DMS153 treated with DMSO at 0.1 percent for 48 hours (cell line): ENCODE results near the gene CABP4.
A peak's percentile ranks its signal among the peaks of the same experiment; 100 is the strongest.
"Not testable (repeated sequence)": the region's sequence is repeated elsewhere in the genome, so short reads cannot be mapped to it uniquely, and the experiment has no call there.

Experiments used
- DNase-seq: peaks from one replicate; lab custom pipeline; 2025; ENCODE audit not compliant: unreplicated experiment; lab: John Stamatoyannopoulos, UW

CABP4 gene

GRCh38 chr11:67476692-67477091 lies 21.5 kb downstream of the CABP4 start:
- not testable (repeated sequence) for DNase-seq

DNA sequence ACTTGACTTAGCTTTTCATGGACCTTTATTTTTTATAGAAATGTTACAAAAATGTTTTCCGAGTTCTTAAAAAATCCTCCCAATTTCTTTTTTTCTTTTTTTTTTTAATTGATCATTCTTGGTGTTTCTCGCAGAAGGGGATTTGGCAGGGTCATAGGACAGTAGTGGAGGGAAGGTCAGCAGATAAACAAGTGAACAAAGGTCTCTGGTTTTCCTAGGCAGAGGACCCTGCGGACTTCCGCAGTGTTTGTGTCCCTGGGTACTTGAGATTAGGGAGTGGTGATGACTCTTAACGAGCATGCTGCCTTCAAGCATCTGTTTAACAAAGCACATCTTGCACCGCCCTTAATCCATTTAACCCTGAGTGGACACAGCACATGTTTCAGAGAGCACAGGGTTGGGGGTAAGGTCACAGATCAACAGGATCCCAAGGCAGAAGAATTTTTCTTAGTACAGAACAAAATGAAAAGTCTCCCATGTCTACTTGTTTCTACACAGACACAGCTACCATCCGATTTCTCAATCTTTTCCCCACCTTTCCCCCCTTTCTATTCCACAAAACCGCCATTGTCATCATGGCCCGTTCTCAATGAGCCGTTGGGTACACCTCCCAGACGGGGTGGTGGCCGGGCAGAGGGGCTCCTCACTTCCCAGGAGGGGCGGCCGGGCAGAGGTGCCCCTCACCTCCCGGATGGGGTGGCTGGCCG lies 22.3 kb downstream of the CABP4 start:
- DNase-seq: not testable (repeated sequence)

DNA sequence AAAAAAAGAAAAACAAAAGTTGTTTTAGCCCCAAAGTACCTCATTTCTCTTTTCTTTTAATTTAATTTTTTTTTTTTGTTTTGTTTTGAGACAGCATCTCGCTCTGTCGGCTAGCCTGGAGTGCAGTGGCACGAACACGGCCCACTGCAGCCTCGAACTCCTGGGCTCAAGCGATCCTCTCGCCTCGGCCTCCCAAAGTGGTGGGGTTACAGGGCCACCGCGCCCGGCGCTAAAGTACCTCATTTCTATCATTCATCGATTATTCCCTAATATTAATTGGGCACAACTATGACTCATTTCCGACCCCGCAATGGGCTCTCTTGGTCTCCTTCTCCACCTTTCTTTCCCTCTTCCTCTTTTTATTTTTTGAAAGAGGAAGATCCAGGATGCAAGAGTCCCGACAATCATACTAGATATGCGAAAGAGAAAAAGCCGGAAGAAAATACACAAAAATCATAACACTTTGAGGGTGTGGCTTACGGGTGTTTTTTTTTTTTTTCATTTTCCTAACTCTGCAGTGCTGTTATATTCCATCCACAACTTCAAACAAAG lies 27.2 kb downstream of the CABP4 start:
- no peak for DNase-seq

- peak; percentile 98 for DNase-seq
Observed at GRCh38 chr11:67482827-67483798, 28.0 kb downstream of the CABP4 start, which contains the start of gene AIP. AIP (plus strand) TSS chr11:67483026; CDS start chr11:67483159, 133 bp downstream.

DNA sequence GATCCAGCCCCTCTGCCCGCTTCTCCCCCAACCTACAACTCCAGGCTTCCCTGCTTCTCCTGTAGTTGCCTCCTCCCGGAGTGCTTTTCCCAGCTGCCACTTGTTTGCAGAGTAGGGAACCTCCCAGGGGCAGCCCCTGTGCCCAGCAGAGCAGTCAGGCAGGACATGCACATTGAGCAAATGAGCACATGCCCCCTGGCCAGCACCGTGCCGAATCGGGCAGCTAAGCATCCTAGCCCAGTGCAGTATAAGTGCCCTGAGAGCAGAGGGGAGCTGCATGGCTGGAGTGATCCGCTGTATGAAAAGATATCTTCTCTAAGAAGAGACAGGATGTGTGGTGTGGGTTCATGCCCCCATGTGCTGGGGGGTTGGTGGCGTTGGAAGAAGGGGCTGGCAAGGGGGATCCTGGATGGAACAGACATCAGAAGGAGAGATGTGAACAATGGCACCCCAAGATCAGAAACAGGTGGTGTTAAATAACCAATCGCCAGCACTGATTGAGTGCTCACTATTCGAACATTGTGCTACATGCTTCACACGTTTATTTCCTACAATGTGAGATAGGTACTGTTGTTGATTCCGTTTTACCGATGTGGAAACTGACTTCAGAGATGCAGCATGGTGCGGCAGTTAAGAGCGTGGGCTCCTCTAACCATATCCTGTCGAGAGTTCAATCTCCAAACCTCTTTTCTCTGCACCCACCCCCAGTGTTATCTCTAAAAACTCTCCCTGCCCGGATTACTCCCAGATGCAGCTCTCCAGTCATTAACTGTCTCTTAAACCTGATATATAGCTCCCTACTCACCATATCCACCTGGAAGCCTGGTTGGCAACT lies 28.9 kb downstream of the CABP4 start:
- DNase-seq: no peak

DNA sequence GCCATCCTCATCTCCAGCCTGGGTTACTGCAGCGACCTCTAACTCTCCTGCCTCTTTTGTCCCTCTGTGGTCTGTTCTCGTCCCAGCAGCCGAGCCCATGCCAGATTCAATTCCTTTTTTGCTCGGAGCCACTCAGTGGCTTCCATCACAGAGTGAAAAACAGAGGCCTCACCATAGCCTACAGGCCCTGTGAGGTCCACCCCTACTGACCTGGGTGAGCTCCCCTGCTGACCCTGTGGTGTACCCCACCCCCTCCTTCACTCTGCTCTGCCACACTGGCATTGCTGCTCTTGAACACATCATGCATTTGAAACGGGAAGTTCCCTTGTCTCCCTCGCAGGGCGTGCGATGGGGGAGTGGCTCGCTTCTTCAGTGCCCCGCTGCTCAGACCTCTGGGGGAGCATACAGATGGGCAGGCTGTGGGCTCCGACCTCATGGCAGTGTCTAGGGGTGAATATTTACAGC lies 29.7 kb downstream of the CABP4 start:
- DNase-seq: no peak

DNA sequence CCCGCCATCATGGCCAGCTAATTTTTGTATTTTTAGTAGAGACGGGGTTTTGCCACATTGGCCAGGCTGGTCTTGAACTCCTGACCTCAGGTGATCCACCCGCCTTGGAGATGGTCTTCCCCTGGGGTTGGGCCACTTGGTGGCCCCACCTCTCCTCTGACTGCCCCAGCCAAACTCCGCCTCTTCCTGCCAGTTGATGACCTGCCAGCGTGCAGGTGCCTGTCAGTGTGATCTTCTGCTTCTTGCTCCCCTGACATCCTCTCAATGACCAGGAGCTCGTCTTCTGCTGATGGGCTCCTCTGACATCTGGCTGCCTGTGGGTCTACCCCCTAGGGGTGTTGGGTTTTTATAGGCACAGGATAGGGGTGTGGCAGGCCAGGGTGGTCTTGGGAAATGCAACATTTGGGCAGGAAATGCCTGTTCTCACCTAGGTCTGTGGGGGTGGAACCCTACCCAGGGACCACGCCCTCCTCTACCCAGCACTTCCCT lies 30.8 kb downstream of the CABP4 start:
- DNase-seq: not testable (repeated sequence)

- no peak for DNase-seq
Observed at GRCh38 chr11:67486481-67487195, 31.5 kb downstream of the CABP4 start.

DNA sequence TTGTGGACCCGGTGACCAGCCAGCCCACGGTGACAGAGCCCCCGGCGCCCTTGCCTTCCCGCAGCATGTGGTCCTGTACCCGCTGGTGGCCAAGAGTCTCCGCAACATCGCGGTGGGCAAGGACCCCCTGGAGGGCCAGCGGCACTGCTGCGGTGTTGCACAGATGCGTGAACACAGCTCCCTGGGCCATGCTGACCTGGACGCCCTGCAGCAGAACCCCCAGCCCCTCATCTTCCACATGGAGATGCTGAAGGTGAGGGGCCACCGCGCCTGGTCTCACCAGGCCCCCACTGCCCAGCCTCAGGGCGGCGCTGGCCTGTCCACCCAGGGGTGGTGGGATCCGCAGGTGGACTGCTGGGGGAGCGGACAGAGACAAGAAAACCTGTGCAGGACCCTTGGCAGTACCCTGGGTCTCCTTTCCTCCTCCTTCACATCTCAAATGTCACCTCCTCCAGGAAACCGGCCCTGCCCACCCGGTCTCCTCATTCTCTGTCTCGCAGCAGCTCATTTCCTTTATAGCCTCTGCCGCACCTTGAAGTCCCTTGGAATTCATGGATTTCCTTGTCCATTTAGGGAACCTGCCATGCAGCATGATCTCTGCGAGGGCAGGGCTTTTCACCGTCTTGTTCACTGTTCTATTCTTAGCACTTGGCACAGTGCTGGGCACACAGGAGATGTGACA lies 34.2 kb downstream of the CABP4 start:
- DNase-seq: no peak

GRCh38 chr11:67489885-67490726 lies 35.0 kb downstream of the CABP4 start:
- DNase-seq: no peak

DNA sequence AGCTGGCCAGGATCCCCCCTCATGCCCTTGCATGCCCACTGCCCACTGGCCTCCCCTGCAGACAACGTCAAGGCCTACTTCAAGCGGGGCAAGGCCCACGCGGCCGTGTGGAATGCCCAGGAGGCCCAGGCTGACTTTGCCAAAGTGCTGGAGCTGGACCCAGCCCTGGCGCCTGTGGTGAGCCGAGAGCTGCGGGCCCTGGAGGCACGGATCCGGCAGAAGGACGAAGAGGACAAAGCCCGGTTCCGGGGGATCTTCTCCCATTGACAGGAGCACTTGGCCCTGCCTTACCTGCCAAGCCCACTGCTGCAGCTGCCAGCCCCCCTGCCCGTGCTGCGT lies 35.5 kb downstream of the CABP4 start:
- DNase-seq: no peak

DNA sequence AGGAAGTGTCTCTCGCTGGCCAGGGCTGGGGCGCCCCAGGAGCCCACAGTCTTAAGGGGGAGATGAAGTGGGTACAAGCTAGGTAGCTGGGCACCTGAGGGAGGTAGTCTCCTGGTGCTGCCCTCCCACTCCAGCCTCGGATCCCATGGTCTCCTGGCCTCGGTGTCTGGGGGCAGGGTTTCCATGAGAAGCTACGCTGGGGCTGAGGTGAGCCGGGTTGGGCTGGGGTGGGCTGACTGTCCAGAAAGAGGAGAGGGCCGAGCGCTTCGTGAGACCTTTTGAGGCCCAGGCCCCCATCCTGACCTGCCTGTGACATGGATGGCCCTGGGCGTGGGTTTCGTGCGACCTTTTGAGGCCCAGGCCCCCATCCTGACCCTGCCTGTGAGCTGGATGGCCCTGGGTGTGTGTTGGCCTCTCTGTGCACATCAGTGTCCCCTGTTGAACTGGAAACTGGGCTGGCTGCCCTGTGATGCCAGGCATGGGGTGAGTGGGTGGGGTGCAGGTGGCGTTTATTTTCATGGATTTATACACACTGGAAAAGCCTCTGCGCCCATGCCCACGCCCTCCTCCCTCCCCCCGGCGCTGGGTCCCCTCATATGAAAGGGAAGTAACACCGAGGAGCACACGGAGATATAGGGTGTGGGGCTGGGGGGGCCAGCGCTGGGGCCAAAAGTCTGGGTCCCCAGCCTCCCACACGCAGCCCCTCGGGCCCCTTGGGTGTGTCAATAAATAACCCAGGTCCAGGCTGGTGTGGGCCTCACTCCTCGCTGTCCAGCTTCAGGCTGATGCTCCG lies 36.3 kb downstream of the CABP4 start:
- DNase-seq: no peak

DNA sequence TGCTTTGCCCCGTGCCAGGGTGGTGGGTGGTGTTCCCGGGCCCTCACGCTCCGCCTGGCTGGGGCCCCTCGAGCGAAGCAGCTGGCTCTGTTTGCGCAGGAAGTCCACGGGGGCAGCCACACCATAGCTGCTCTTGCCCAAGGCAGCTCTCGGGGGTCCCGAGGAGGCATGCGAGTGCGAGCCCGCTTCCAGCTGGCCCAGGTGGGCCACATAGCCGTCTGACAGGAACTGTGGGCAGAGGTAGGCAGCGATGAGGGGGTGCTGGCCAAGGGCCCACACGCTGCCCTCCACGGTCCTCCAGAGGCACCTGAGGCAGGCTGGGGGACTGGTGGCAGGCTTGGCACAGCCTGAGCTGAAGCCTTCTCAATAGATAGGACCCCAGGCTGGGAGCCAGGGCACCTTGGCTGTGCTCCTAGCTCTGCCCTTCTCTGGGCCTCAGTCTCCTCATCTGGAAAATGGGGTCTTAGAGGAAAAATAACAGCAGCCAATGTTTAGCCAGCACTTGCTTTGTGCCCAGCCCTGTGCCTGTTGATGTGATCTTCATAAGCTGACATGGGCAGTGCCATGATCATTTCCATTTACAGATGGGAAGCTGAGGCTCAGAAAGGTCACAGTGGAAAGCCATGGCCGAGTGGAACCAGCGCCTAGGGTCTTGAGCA lies 37.0 kb downstream of the CABP4 start:
- DNase-seq: no peak

GRCh38 chr11:67492801-67493547 lies 37.8 kb downstream of the CABP4 start:
- DNase-seq: no peak

GRCh38 chr11:67493548-67494370 lies 38.6 kb downstream of the CABP4 start:
- no peak for DNase-seq
